ENCODE results near the gene LPCAT2. TPM values are rescaled to one million over a fixed set of nuclear protein-coding genes. Genes with fewer than 3 reads are reported as not detected.
A peak's percentile ranks its signal among the peaks of the same experiment; 100 is the strongest.

LPCAT2 gene
- total and polyA plus RNA-seq, 4 donors: 0.96 to 4.2 (median 2.7) TPM

DNA sequence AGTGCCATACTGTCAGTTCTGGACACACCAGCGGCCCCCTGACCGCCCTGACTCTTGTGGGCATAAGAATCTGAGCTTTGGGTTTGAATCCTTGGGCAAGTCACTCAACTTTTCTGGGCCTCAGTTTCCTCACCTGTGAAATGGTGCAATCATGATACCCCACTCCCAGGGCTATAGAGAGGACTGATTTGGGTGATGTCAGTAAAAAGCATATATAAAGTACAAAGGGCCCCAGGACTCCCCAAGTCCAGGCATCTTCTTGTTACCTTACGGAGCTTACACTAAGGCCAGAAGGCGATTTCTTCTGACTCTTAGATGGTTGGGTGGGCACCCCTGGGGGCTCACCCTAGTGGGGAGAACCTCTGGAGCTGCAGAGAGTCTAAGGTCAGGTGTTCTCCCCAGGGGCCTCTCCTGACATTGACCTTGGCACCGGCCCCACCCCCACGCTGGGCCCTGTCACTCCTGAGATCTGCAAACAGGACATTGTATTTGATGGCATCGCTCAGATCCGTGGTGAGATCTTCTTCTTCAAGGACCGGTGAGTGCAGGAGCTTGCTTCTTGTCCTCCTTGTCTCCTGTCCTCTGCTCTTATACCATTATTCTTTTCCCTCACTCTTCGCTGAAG lies 16.0 kb upstream of the LPCAT2 start (continued):
- TF ChIP-seq EGR1 (IDR thresholded peaks at IDR 0.05; ENCODE audit: low read depth in 2 of 2) (no peak), NR2F2 (IDR thresholded peaks at IDR 0.05) (no peak)

DNA sequence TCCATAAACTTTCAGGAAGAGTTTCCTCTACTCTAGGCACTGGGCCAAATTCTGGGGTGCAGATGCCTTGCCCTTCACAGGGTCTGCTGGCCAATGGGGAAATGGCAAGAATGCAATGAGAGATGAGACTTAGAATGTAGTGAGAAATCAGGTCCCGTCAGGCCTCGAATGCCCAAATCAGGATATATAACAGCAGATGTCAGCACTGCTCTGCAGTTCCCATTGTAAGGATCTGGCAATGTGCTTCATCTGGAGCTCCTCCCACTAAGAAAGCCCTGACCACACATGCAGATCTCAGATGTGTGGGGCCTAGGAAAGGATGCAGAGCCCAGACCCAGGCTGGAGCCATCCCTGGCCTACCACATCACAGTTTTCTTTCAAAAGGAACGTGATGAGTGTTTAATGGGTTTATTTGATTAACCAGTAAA lies 13.9 kb upstream of the LPCAT2 start:
- Histone ChIP-seq H3K4me1 (ENCODE audit: control insufficient read depth in 4 of 4, insufficient read depth in 4 of 4, low read length in 3 of 4) (no peaks in the 10 kb centered on the region), H3K9me3 (ENCODE audit: control insufficient read depth in 4 of 4, low read length in 3 of 4) (no peaks in the 10 kb centered on the region), H3K27me3 (ENCODE audit: control insufficient read depth in 4 of 4, insufficient read depth in 4 of 4, low read length in 3 of 4) (no peaks in the 10 kb centered on the region), H3K36me3 (ENCODE audit: control insufficient read depth in 4 of 4, insufficient read depth in 3 of 4, low read depth in 1 of 4, low read length in 3 of 4) (no peaks in the 10 kb centered on the region), H3K9ac (ENCODE audit: low read depth in 1 of 2, low read length in 2 of 2) (no peak overlapping the region), H3K4me3 (ENCODE audit: low read depth in 1 of 3, low read length in 3 of 3) (no peak overlapping the region), H3K27ac (ENCODE audit: low read depth in 1 of 2, low read length in 2 of 2) (no peak overlapping the region)
- 42% methylated on average over 3 of the region's 3 CpGs for WGBS
- TF ChIP-seq RAD21 (IDR thresholded peaks at IDR 0.05): peak; percentile 75 to 78
- TF ChIP-seq, protein P1, sequence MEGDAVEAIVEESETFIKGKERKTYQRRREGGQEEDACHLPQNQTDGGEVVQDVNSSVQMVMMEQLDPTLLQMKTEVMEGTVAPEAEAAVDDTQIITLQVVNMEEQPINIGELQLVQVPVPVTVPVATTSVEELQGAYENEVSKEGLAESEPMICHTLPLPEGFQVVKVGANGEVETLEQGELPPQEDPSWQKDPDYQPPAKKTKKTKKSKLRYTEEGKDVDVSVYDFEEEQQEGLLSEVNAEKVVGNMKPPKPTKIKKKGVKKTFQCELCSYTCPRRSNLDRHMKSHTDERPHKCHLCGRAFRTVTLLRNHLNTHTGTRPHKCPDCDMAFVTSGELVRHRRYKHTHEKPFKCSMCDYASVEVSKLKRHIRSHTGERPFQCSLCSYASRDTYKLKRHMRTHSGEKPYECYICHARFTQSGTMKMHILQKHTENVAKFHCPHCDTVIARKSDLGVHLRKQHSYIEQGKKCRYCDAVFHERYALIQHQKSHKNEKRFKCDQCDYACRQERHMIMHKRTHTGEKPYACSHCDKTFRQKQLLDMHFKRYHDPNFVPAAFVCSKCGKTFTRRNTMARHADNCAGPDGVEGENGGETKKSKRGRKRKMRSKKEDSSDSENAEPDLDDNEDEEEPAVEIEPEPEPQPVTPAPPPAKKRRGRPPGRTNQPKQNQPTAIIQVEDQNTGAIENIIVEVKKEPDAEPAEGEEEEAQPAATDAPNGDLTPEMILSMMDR (IDR thresholded peaks at IDR 0.05; ENCODE audit: low read depth, low read length, missing input control): peak; percentile 24
- TF ChIP-seq, protein P2, sequence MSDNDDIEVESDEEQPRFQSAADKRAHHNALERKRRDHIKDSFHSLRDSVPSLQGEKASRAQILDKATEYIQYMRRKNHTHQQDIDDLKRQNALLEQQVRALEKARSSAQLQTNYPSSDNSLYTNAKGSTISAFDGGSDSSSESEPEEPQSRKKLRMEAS (IDR thresholded peaks at IDR 0.05): no peak
- TF ChIP-seq, protein P3, sequence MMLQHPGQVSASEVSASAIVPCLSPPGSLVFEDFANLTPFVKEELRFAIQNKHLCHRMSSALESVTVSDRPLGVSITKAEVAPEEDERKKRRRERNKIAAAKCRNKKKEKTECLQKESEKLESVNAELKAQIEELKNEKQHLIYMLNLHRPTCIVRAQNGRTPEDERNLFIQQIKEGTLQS (IDR thresholded peaks at IDR 0.05): no peak
- DNase-seq (ENCODE audit: low spot score): no peak

DNA sequence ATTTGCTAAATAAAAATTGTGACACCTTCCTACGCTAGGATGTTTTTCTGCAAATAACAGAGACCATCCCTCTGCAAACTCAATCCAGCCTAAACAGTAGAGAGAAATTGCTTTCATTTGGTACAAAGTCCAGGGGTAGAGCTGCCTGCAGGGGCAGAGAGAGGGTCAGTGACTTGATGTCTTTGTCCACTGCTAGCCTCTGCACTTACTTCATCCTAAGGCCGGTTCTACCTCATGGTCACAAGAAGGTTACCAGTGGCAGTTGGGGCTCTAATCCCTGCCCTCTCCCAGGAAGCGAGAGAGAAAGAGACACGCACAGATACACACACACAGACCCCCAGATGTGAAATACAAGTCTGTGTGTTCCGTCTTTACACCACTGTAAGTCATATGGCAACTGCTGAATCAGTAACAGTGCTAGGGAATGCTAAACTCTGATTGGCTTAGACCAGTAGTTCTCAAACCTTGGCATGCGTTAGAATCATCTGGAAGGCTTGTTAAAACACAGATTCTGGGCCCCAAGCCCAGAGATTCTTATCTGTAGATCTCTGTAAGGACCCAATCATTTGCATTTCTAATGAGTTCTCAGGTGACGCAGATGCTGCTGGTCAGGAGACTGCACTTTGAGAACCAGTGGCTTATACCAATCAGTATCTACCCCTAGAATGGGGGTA lies 13.1 kb upstream of the LPCAT2 start:
- TF ChIP-seq SP1 (IDR thresholded peaks at IDR 0.05): no peak
- TF ChIP-seq GABPA (IDR thresholded peaks at IDR 0.05 in 1 of 2, conservative IDR thresholded peaks at IDR 0.05 in 1 of 2): no peak
- TF ChIP-seq NR2F2 (IDR thresholded peaks at IDR 0.05): no peak
- no peak for TF ChIP-seq RXRA (IDR thresholded peaks at IDR 0.05)
- TF ChIP-seq, protein P3 (IDR thresholded peaks at IDR 0.05): no peak
- no peak for TF ChIP-seq JUND (IDR thresholded peaks at IDR 0.05)
- no peaks in the 10 kb centered on the region for H3K27me3 ChIP-seq (ENCODE audit: control insufficient read depth in 4 of 4, insufficient read depth in 4 of 4, low read length in 3 of 4)
- H3K4me3 ChIP-seq (ENCODE audit: low read depth in 1 of 3, low read length in 3 of 3): no peak overlapping the region
- no peaks in the 10 kb centered on the region for H3K9me3 ChIP-seq (ENCODE audit: control insufficient read depth in 4 of 4, low read length in 3 of 4)
- no peaks in the 10 kb centered on the region for H3K36me3 ChIP-seq (ENCODE audit: control insufficient read depth in 4 of 4, insufficient read depth in 3 of 4, low read depth in 1 of 4, low read length in 3 of 4)
- peaks cover 0 to 2% (median 0%) of the 10 kb centered on the region in 4 donors for H3K4me1 ChIP-seq (ENCODE audit: control insufficient read depth in 4 of 4, insufficient read depth in 4 of 4, low read length in 3 of 4)
- DNase-seq (ENCODE audit: low spot score): no peak
- H3K9ac ChIP-seq (ENCODE audit: low read depth in 1 of 2, low read length in 2 of 2): no peak overlapping the region
- H3K27ac ChIP-seq (ENCODE audit: low read depth in 1 of 2, low read length in 2 of 2): no peak overlapping the region
- 76% methylated on average over 7 of the region's 7 CpGs for WGBS

DNA sequence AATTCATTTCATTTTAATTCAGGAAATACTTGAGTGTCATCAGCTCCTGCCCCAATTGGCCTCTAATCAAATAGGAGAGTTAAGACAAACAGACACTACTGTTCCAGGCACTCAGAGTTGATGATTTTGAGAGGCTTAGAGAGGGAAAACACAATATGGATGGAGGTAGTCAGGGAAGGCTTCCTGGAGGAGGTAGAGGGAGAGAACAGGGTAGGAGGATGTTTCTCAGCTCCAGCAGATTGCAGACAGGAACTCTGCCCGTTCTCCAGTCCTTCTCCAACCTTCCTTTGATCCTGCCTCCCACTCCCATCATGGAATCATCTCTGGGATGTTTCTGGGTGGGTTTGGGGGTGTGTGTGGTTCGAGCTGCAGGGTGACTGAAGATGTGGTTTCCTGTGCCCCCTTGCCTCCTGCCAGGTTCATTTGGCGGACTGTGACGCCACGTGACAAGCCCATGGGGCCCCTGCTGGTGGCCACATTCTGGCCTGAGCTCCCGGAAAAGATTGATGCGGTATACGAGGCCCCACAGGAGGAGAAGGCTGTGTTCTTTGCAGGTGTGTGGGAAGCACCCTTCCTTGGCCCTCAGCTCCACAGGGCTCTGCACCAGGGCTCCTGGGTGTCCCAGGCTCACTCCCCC lies 12.2 kb upstream of the LPCAT2 start:
- H3K27ac ChIP-seq (ENCODE audit: low read depth in 1 of 2, low read length in 2 of 2): no peak overlapping the region
- no peaks in the 10 kb centered on the region for H3K9me3 ChIP-seq (ENCODE audit: control insufficient read depth in 4 of 4, low read length in 3 of 4)
- H3K27me3 ChIP-seq (ENCODE audit: control insufficient read depth in 4 of 4, insufficient read depth in 4 of 4, low read length in 3 of 4): no peaks in the 10 kb centered on the region
- H3K4me1 ChIP-seq (ENCODE audit: control insufficient read depth in 4 of 4, insufficient read depth in 4 of 4, low read length in 3 of 4): peaks cover 0 to 2% (median 0%) of the 10 kb centered on the region in 4 donors
- DNase-seq (ENCODE audit: low spot score): no peak
- WGBS: 80% methylated on average over 8 of the region's 8 CpGs
- H3K9ac ChIP-seq (ENCODE audit: low read depth in 1 of 2, low read length in 2 of 2): no peak overlapping the region
- no peak overlapping the region for H3K4me3 ChIP-seq (ENCODE audit: low read depth in 1 of 3, low read length in 3 of 3)
- H3K36me3 ChIP-seq (ENCODE audit: control insufficient read depth in 4 of 4, insufficient read depth in 3 of 4, low read depth in 1 of 4, low read length in 3 of 4): no peaks in the 10 kb centered on the region
- TF ChIP-seq RXRA (IDR thresholded peaks at IDR 0.05): no peak
- no peak for TF ChIP-seq YY1 (IDR thresholded peaks at IDR 0.05)
- TF ChIP-seq, protein P4, sequence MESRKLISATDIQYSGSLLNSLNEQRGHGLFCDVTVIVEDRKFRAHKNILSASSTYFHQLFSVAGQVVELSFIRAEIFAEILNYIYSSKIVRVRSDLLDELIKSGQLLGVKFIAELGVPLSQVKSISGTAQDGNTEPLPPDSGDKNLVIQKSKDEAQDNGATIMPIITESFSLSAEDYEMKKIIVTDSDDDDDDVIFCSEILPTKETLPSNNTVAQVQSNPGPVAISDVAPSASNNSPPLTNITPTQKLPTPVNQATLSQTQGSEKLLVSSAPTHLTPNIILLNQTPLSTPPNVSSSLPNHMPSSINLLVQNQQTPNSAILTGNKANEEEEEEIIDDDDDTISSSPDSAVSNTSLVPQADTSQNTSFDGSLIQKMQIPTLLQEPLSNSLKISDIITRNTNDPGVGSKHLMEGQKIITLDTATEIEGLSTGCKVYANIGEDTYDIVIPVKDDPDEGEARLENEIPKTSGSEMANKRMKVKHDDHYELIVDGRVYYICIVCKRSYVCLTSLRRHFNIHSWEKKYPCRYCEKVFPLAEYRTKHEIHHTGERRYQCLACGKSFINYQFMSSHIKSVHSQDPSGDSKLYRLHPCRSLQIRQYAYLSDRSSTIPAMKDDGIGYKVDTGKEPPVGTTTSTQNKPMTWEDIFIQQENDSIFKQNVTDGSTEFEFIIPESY (IDR thresholded peaks at IDR 0.05): no peak
- TF ChIP-seq, protein P1 (IDR thresholded peaks at IDR 0.05; ENCODE audit: low read depth, low read length, missing input control): no peak
- TF ChIP-seq FOXA1 (IDR thresholded peaks at IDR 0.05): no peak
- TF ChIP-seq NR2F2 (IDR thresholded peaks at IDR 0.05): no peak
- TF ChIP-seq HNF4G (IDR thresholded peaks at IDR 0.05): no peak
- no peak for TF ChIP-seq HNF4A (conservative IDR thresholded peaks at IDR 0.05)
- no peak for TF ChIP-seq RAD21 (IDR thresholded peaks at IDR 0.05)
- TF ChIP-seq, protein P2 (IDR thresholded peaks at IDR 0.05): no peak
- TF ChIP-seq SP1 (IDR thresholded peaks at IDR 0.05): no peak
- TF ChIP-seq TAF1 (conservative IDR thresholded peaks at IDR 0.05): no peak
- no peak for TF ChIP-seq GABPA (IDR thresholded peaks at IDR 0.05 in 1 of 2, conservative IDR thresholded peaks at IDR 0.05 in 1 of 2)

Data from liver (tissue), 9 donors.